Adrenal gland (tissue), 12 donors: ENCODE data around the gene PMIS2. TPM values are rescaled to one million over a fixed set of nuclear protein-coding genes. Genes with fewer than 3 reads are reported as not detected.
"Not testable (repeated sequence)": the region's sequence is repeated elsewhere in the genome, so short reads cannot be mapped to it uniquely, and the experiment has no call there.

Experiments
- DNase-seq, 7 donors: peaks; one replicate each; pipeline ENCODE4 v3.0.0-alpha.2; 2019 to 2020
- H3K27ac ChIP-seq, 5 donors: fragments of 200-600 bp; sonication (generic) in 4 of 5; 1 replicate in 3 of 5; 2 replicates in 2 of 5; pipeline versions ENCODE4 v1.5.1 to v1.8.0; 2016 to 2020; ENCODE audit warnings: mild to moderate bottlenecking in 1 of 5
- H3K27me3 ChIP-seq: fragments of 200-600 bp; 2 replicates; pipeline ENCODE4 v1.8.0; 2021
- H3K36me3 ChIP-seq, 2 donors: fragments of 200-600 bp; replicated peaks in 1 of 2; 1 replicate in 1 of 2; 2 replicates in 1 of 2; pipeline versions ENCODE4 v1.5.1 to v1.8.0; 2018 to 2022
- H3K4me1 ChIP-seq, 2 donors: fragments of 200-600 bp; replicated peaks in 1 of 2; 1 replicate in 1 of 2; 2 replicates in 1 of 2; pipeline versions ENCODE4 v1.5.1 to v1.8.0; 2018 to 2021
- H3K4me3 ChIP-seq, 4 donors: fragments of 200-600 bp; sonication (generic) in 3 of 4; one replicate each; pipeline ENCODE4 v1.5.1; 2016 to 2018
- H3K9me3 ChIP-seq, 3 donors: fragments of 200-600 bp; sonication (generic) in 1 of 3; replicated peaks in 1 of 3; 1 replicate in 2 of 3; 2 replicates in 1 of 3; pipeline versions ENCODE4 v1.5.1 to v1.8.0; 2016 to 2021
- CTCF ChIP-seq, 6 experiments: fragments of 450-650 bp in 4 of 6; fragments of 200-600 bp in 2 of 6; sonication (generic) in 1 of 6; IDR thresholded peaks; 1 replicate in 5 of 6; 2 replicates in 1 of 6; pipeline versions ENCODE4 v1.5.1 to v1.8.0; 2016 to 2021; ENCODE audit warnings: antibody characterized with exemption in 6 of 6, mild to moderate bottlenecking in 2 of 6, moderate library complexity in 1 of 6
- POLR2A ChIP-seq, 2 donors: fragments of 450-650 bp; IDR thresholded peaks; one replicate each; pipeline ENCODE4 v1.6.1; 2017; ENCODE audit warnings: antibody characterized with exemption in 2 of 2, mild to moderate bottlenecking in 2 of 2, moderate library complexity in 1 of 2
- WGBS, 4 donors: extraction: QIAGEN DNeasy Blood & Tissue Kit in 2 of 4; methylation state at CpG; one replicate each; pipeline versions ENCODE4 v1.1.5 to v1.1.7; 2013 to 2017; 5-methylcytosine and 5-hydroxymethylcytosine counted together
- intact Hi-C, 2 donors: fragments of 100-400 bp; cut with DNase I; formaldehyde crosslinking; loops; one replicate each; pipeline versions ENCODE4 v1.14.1 to v1.15.0; 2022 to 2023
- polyA plus RNA-seq, 3 donors: library from polyadenylated mRNA; stranded (reverse); fragments of 200-250 nt in 2 of 3; fragments of 350-450 nt in 1 of 3; fragmentation: Illumina TruSeq in 1 of 3; extraction: RNeasy Lipid Tissue Mini Kit (QIAGEN cat#74804) in 1 of 3; gene quantifications; one replicate each; pipeline ENCODE4 v1.2.3, GENCODE V29; 2013 to 2014
- total RNA-seq, 9 donors: library from RNA; depleted of rRNA in 4 of 9; stranded (reverse); fragments of >200 nt in 4 of 9; fragments of 120-200 nt in 1 of 9; fragmentation: NEBNext Ultra II Directional in 1 of 9; extraction: Animal tissue kit (Norgen Biotek cat#: 25700) in 1 of 9; gene quantifications; one replicate each; pipeline versions ENCODE4 v1.1.0 to v1.2.4, GENCODE V29; 2013 to 2023
- donor health status: healthy with polysubstance abuse.
- donor health status: Bipolar disorder and iron deficiency.
- donor health status: DM: yes; HTN: yes; CAD: no.
- donor health status: DM: no; HTN: no; CAD: no.
- donor health status: DM: no; HTN: no; CAD: no.
- donor health status: DM: yes; HTN: yes; CAD: no.

PMIS2 gene
- total and polyA plus RNA-seq, 12 donors = 0.61 to 0.81 TPM; not detected in 10

- Histone ChIP-seq H3K27me3 (no peaks in the 10 kb centered on the region), H3K4me3 (no peak overlapping the region), H3K27ac (no peak overlapping the region), H3K9me3 (no peaks in the 10 kb centered on the region), H3K4me1 (no peaks in the 10 kb centered on the region), H3K36me3 (no peaks in the 10 kb centered on the region)
- DNase-seq = no peak
- 57 to 69% (median 65%) methylated on average over 4 of the region's 4 CpGs for WGBS, 4 donors
- intact Hi-C loops = loop anchor here in 1 of 2 donors (5.0 kb wide), 1 partner anchor 49 kb away; the partner anchor contains the start of gene TMEM147
- no peak for TF ChIP-seq CTCF (IDR thresholded peaks at IDR 0.05)
- TF ChIP-seq POLR2A (IDR thresholded peaks at IDR 0.05) = no peak
These were observed 10.5 kb downstream of the PMIS2 start for GRCh38 chr19:35596366-35596999.

GRCh38 chr19:35601971-35602370 is 16.0 kb downstream of the PMIS2 start:
- 84 to 92% (median 87%) methylated on average over 3 of the region's 3 CpGs for WGBS, 4 donors
- H3K27me3 ChIP-seq = no peaks in the 10 kb centered on the region

GRCh38 chr19:35604436-35604835 is 18.5 kb downstream of the PMIS2 start:
- H3K36me3 ChIP-seq = not testable (repeated sequence)

More at GRCh38 chr19:35601971-35602370, 16.0 kb downstream of the PMIS2 start:
- H3K9me3 ChIP-seq = no peaks in the 10 kb centered on the region
- H3K27ac ChIP-seq = no peak overlapping the region
- no peak for DNase-seq
- no peaks in the 10 kb centered on the region for H3K4me1 ChIP-seq
- TF ChIP-seq POLR2A (IDR thresholded peaks at IDR 0.05) = no peak
- TF ChIP-seq CTCF (IDR thresholded peaks at IDR 0.05) = no peak
- no peaks in the 10 kb centered on the region for H3K36me3 ChIP-seq
- intact Hi-C loops = no loop called here
- H3K4me3 ChIP-seq = no peak overlapping the region

GRCh38 chr19:35607170-35607569 is 21.2 kb downstream of the PMIS2 start:
- intact Hi-C loops, H3K36me3 ChIP-seq, H3K27me3 ChIP-seq, DNase-seq, H3K9me3 ChIP-seq, H3K4me3 ChIP-seq, H3K4me1 ChIP-seq, H3K27ac ChIP-seq: not testable (repeated sequence)
- WGBS, 4 donors = 78 to 82% (median 79%) methylated on average over 7 to 8 of the region's 8 CpGs

More at GRCh38 chr19:35604436-35604835, 18.5 kb downstream of the PMIS2 start:
- DNase-seq, H3K4me3 ChIP-seq, H3K4me1 ChIP-seq, intact Hi-C loops, H3K27me3 ChIP-seq, H3K27ac ChIP-seq, H3K9me3 ChIP-seq: not testable (repeated sequence)
- WGBS, 4 donors = 70 to 81% (median 77%) methylated on average over 4 of the region's 4 CpGs

- TF ChIP-seq POLR2A (IDR thresholded peaks at IDR 0.05) (no peak), CTCF (IDR thresholded peaks at IDR 0.05) (no peak)
- no peak for DNase-seq
- H3K4me1 ChIP-seq = peaks cover 0 to 3% of the 10 kb centered on the region in 2 donors
- no peaks in the 10 kb centered on the region for H3K9me3 ChIP-seq
- no peak overlapping the region for H3K4me3 ChIP-seq
- no peak overlapping the region for H3K27ac ChIP-seq
- no peaks in the 10 kb centered on the region for H3K27me3 ChIP-seq
- H3K36me3 ChIP-seq = no peaks in the 10 kb centered on the region
- 78 to 88% (median 81%) methylated on average over 3 of the region's 3 CpGs for WGBS, 4 donors
- intact Hi-C loops = no loop called here
These were observed 21.7 kb downstream of the PMIS2 start for GRCh38 chr19:35607661-35608060.
